ENCODE data around the gene ENDOV. TPM values are rescaled to one million over a fixed set of nuclear protein-coding genes. Genes with fewer than 3 reads are reported as not detected.

ENDOV gene
- total RNA-seq, 2 donors from 2014 or later, result 19.1 to 25.3 TPM

- Histone ChIP-seq H3K4me3 (no peak overlapping the region), H3K9me3 (no peaks in the 10 kb centered on the region), H3K9ac (ENCODE audit: low read depth in 2 of 2, low read length in 2 of 2) (no peak overlapping the region), H3K36me3 (peaks cover 44% of the 10 kb centered on the region), H3K4me1 (no peaks in the 10 kb centered on the region), H3K27me3 (no peaks in the 10 kb centered on the region), H3K27ac (no peak overlapping the region)
- intact Hi-C loops (cut with DNase I), result no loop called here
- TF ChIP-seq CTCF (IDR thresholded peaks at IDR 0.05), result no peak
- DNase-seq, result no peak
Measured at GRCh38 chr17:80388175-80388574, 26.8 kb upstream of the ENDOV start.

- peaks cover 48% of the 10 kb centered on the region for H3K36me3 ChIP-seq
Measured at GRCh38 chr17:80388601-80389000, 26.4 kb upstream of the ENDOV start.

GRCh38 chr17:80389011-80389995 is 25.7 kb upstream of the ENDOV start:
- no peak for DNase-seq
- H3K4me1 ChIP-seq, result no peaks in the 10 kb centered on the region
- no peaks in the 10 kb centered on the region for H3K27me3 ChIP-seq
- H3K4me3 ChIP-seq, result no peak overlapping the region
- no peak for TF ChIP-seq CTCF (IDR thresholded peaks at IDR 0.05)
- peaks cover 52% of the 10 kb centered on the region for H3K36me3 ChIP-seq
- intact Hi-C loops (cut with DNase I), result no loop called here
- H3K9me3 ChIP-seq, result no peaks in the 10 kb centered on the region
- no peak overlapping the region for H3K9ac ChIP-seq (ENCODE audit: low read depth in 2 of 2, low read length in 2 of 2)
- no peak overlapping the region for H3K27ac ChIP-seq

More at GRCh38 chr17:80388601-80389000, 26.4 kb upstream of the ENDOV start:
- Histone ChIP-seq H3K4me3 (no peak overlapping the region), H3K27ac (no peak overlapping the region), H3K4me1 (no peaks in the 10 kb centered on the region), H3K27me3 (no peaks in the 10 kb centered on the region), H3K9me3 (no peaks in the 10 kb centered on the region), H3K9ac (ENCODE audit: low read depth in 2 of 2, low read length in 2 of 2) (no peak overlapping the region)
- no peak for TF ChIP-seq CTCF (IDR thresholded peaks at IDR 0.05)
- DNase-seq, result no peak
- intact Hi-C loops (cut with DNase I), result no loop called here

- no peak for TF ChIP-seq CTCF (IDR thresholded peaks at IDR 0.05)
- Histone ChIP-seq H3K27me3 (no peaks in the 10 kb centered on the region), H3K36me3 (peaks cover 55% of the 10 kb centered on the region), H3K4me1 (no peaks in the 10 kb centered on the region), H3K9ac (ENCODE audit: low read depth in 2 of 2, low read length in 2 of 2) (no peak overlapping the region), H3K27ac (no peak overlapping the region), H3K9me3 (no peaks in the 10 kb centered on the region), H3K4me3 (no peak overlapping the region)
- no peak for DNase-seq
- intact Hi-C loops (cut with DNase I), result no loop called here
Measured at GRCh38 chr17:80393241-80393890, 21.6 kb upstream of the ENDOV start.

- intact Hi-C loops (cut with DNase I), result no loop called here
- Histone ChIP-seq H3K4me1 (no peaks in the 10 kb centered on the region), H3K27me3 (no peaks in the 10 kb centered on the region), H3K27ac (no peak overlapping the region), H3K9ac (ENCODE audit: low read depth in 2 of 2, low read length in 2 of 2) (no peak overlapping the region), H3K9me3 (no peaks in the 10 kb centered on the region), H3K36me3 (peaks cover 49% of the 10 kb centered on the region), H3K4me3 (no peak overlapping the region)
- TF ChIP-seq CTCF (IDR thresholded peaks at IDR 0.05), result no peak
- no peak for DNase-seq
Measured at GRCh38 chr17:80393961-80394360, 21.0 kb upstream of the ENDOV start.

Data from colonic mucosa (tissue), 4 donors.